Mesendoderm (in vitro differentiated cells): ENCODE results near the gene TEC.

Experiments
- DNase-seq: peaks from one replicate; pipeline ENCODE4 v3.0.0; 2013
- H2AK5ac ChIP-seq: 2 replicates; pipeline ENCODE4 v1.6.1; 2013; ENCODE audit warnings: low read length, inconsistent platforms
- H2BK120ac ChIP-seq: 2 replicates; pipeline ENCODE4 v1.6.1; 2013; ENCODE audit warnings: low read depth, mild to moderate bottlenecking, low read length, moderate library complexity, mixed read lengths
- H2BK15ac ChIP-seq: replicated peaks from 2 replicates; pipeline ENCODE4 v1.6.1; 2013; ENCODE audit warnings: low read depth, mild to moderate bottlenecking, moderate library complexity
- H2BK5ac ChIP-seq: 2 replicates; pipeline ENCODE4 v1.6.1; 2013; ENCODE audit warnings: low read length, inconsistent platforms
- H3K18ac ChIP-seq: 2 replicates; pipeline ENCODE4 v1.6.1; 2013; ENCODE audit warnings: mild to moderate bottlenecking, low read length, mixed read lengths
- H3K23ac ChIP-seq: one replicate; pipeline ENCODE4 v1.6.1; 2013; ENCODE audit warnings: low read length
- H3K27ac ChIP-seq: 2 replicates; pipeline ENCODE4 v1.5.1; 2013; ENCODE audit warnings: low read depth, mild to moderate bottlenecking, inconsistent platforms, low read length, moderate library complexity
- H3K27me3 ChIP-seq: 2 replicates; pipeline ENCODE4 v1.6.1; 2013; ENCODE audit warnings: low read length, control low read depth, mild to moderate bottlenecking, inconsistent platforms; ENCODE audit not compliant: insufficient read depth, poor library complexity
- H3K36me3 ChIP-seq: 2 replicates; pipeline ENCODE4 v1.6.1; 2013; ENCODE audit warnings: low read length, inconsistent platforms; ENCODE audit not compliant: control insufficient read depth, insufficient read depth
- H3K4ac ChIP-seq: one replicate; pipeline ENCODE4 v1.6.1; 2013; ENCODE audit warnings: low read depth, mild to moderate bottlenecking, low read length, moderate library complexity
- H3K4me1 ChIP-seq: 2 replicates; pipeline ENCODE4 v1.6.1; 2013; ENCODE audit warnings: low read depth, low read length, inconsistent platforms; ENCODE audit not compliant: control insufficient read depth
- H3K4me2 ChIP-seq: 2 replicates; pipeline ENCODE4 v1.6.1; 2013; ENCODE audit warnings: low read length
- H3K4me3 ChIP-seq: 2 replicates; pipeline ENCODE4 v1.5.1; 2013; ENCODE audit warnings: mild to moderate bottlenecking, low read length
- H3K56ac ChIP-seq: one replicate; pipeline ENCODE4 v1.6.1; 2013; ENCODE audit warnings: low read length
- H3K79me1 ChIP-seq: 2 replicates; pipeline ENCODE4 v1.6.1; 2013; ENCODE audit warnings: low read length, inconsistent platforms
- H3K79me2 ChIP-seq: 2 replicates; pipeline ENCODE4 v1.6.1; 2013; ENCODE audit warnings: mild to moderate bottlenecking, low read length; ENCODE audit not compliant: control insufficient read depth, insufficient read depth
- H3K9ac ChIP-seq: 2 replicates; pipeline ENCODE4 v1.6.1; 2013; ENCODE audit warnings: low read length, inconsistent platforms
- H4K5ac ChIP-seq: one replicate; pipeline ENCODE4 v1.6.1; 2013; ENCODE audit warnings: low read length
- H4K8ac ChIP-seq: one replicate; pipeline ENCODE4 v1.6.1; 2013; ENCODE audit warnings: low read depth, mild to moderate bottlenecking, control low read depth, low read length, moderate library complexity
- WGBS: extraction: QIAGEN DNeasy Blood & Tissue Kit; methylation state at CpG from one replicate; pipeline ENCODE4 v1.1.7; 2013; ENCODE audit warnings: low lambda C conversion rate, missing lambda C conversion rate; ENCODE audit not compliant: insufficient coverage; ENCODE audit errors: extremely low coverage; 5-methylcytosine and 5-hydroxymethylcytosine counted together

The TEC gene

GRCh38 chr4:48175328-48175727 is 94.3 kb downstream of the TEC start:
- Histone ChIP-seq H4K8ac (no peak overlapping the region), H2BK15ac (no peak overlapping the region), H3K4me2 (no peak overlapping the region), H3K56ac (no peak overlapping the region), H3K27me3 (no peaks in the 10 kb centered on the region), H3K9ac (no peak overlapping the region), H3K79me1 (no peaks in the 10 kb centered on the region), H2BK5ac (no peak overlapping the region), H3K36me3 (no peaks in the 10 kb centered on the region), H2AK5ac (no peak overlapping the region), H3K23ac (no peak overlapping the region), H3K18ac (no peak overlapping the region), H2BK120ac (no peak overlapping the region), H3K4me1 (no peaks in the 10 kb centered on the region), H4K5ac (no peak overlapping the region), H3K4ac (no peak overlapping the region), H3K79me2 (no peaks in the 10 kb centered on the region), H3K4me3 (no peak overlapping the region), H3K27ac (no peak overlapping the region)
- peak; percentile 84 for DNase-seq
- WGBS: no CpG with 5 or more reads among the region's 7 CpGs

- no peak overlapping the region for H3K4me3 ChIP-seq
- no CpG with 5 or more reads among the region's 6 CpGs for WGBS
- H3K56ac ChIP-seq: no peak overlapping the region
- no peak overlapping the region for H2AK5ac ChIP-seq
- no peak overlapping the region for H2BK5ac ChIP-seq
- no peaks in the 10 kb centered on the region for H3K79me1 ChIP-seq
- H3K18ac ChIP-seq: peak overlapping the region; percentile 82
- H3K27me3 ChIP-seq: no peaks in the 10 kb centered on the region
- H3K4ac ChIP-seq: peak overlapping the region; percentile 87
- H4K8ac ChIP-seq: no peak overlapping the region
- no peaks in the 10 kb centered on the region for H3K4me1 ChIP-seq
- no peaks in the 10 kb centered on the region for H3K36me3 ChIP-seq
- no peak overlapping the region for H3K23ac ChIP-seq
- peak; percentile 88 for DNase-seq
- H2BK15ac ChIP-seq: peak overlapping the region; percentile 59
- no peak overlapping the region for H3K27ac ChIP-seq
- H3K4me2 ChIP-seq: no peak overlapping the region
- H3K9ac ChIP-seq: no peak overlapping the region
- H3K79me2 ChIP-seq: no peaks in the 10 kb centered on the region
- no peak overlapping the region for H4K5ac ChIP-seq
- no peak overlapping the region for H2BK120ac ChIP-seq
Observed at GRCh38 chr4:48173056-48173991, 96.3 kb downstream of the TEC start.

GRCh38 chr4:48172651-48173050 is 97.0 kb downstream of the TEC start:
- H3K4me2 ChIP-seq: no peak overlapping the region
- H3K4me3 ChIP-seq: no peak overlapping the region
- no peak overlapping the region for H3K9ac ChIP-seq
- no peaks in the 10 kb centered on the region for H3K79me2 ChIP-seq
- no peak overlapping the region for H3K56ac ChIP-seq
- H2BK5ac ChIP-seq: no peak overlapping the region
- no peak overlapping the region for H4K8ac ChIP-seq
- no peak overlapping the region for H3K4ac ChIP-seq
- H3K27ac ChIP-seq: no peak overlapping the region
- WGBS: no CpG with 5 or more reads among the region's 4 CpGs
- H3K4me1 ChIP-seq: no peaks in the 10 kb centered on the region
- H2BK120ac ChIP-seq: no peak overlapping the region
- H3K27me3 ChIP-seq: no peaks in the 10 kb centered on the region
- H2BK15ac ChIP-seq: peak overlapping the region; percentile 59
- H3K18ac ChIP-seq: no peak overlapping the region
- no peak overlapping the region for H2AK5ac ChIP-seq
- no peak overlapping the region for H4K5ac ChIP-seq
- no peaks in the 10 kb centered on the region for H3K79me1 ChIP-seq
- no peak overlapping the region for H3K23ac ChIP-seq
- no peak for DNase-seq
- H3K36me3 ChIP-seq: no peaks in the 10 kb centered on the region

GRCh38 chr4:48169636-48170035 is 100.0 kb downstream of the TEC start:
- H2BK15ac ChIP-seq: no peak overlapping the region
- no CpG with 5 or more reads among the region's 1 CpG for WGBS
- no peak overlapping the region for H3K4me2 ChIP-seq
- H2AK5ac ChIP-seq: no peak overlapping the region
- H3K79me1 ChIP-seq: no peaks in the 10 kb centered on the region
- no peak overlapping the region for H3K18ac ChIP-seq
- no peak overlapping the region for H3K4me3 ChIP-seq
- DNase-seq: no peak
- H4K8ac ChIP-seq: no peak overlapping the region
- no peaks in the 10 kb centered on the region for H3K4me1 ChIP-seq
- no peak overlapping the region for H3K4ac ChIP-seq
- H3K27me3 ChIP-seq: no peaks in the 10 kb centered on the region
- H3K79me2 ChIP-seq: no peaks in the 10 kb centered on the region
- no peak overlapping the region for H3K9ac ChIP-seq
- no peak overlapping the region for H2BK120ac ChIP-seq
- H3K36me3 ChIP-seq: no peaks in the 10 kb centered on the region
- H2BK5ac ChIP-seq: no peak overlapping the region
- no peak overlapping the region for H3K27ac ChIP-seq
- no peak overlapping the region for H4K5ac ChIP-seq
- H3K23ac ChIP-seq: no peak overlapping the region
- no peak overlapping the region for H3K56ac ChIP-seq

GRCh38 chr4:48167538-48168263 is 101.9 kb downstream of the TEC start:
- DNase-seq: no peak

More at GRCh38 chr4:48167538-48168263, 101.9 kb downstream of the TEC start:
- Histone ChIP-seq H2BK120ac (no peak overlapping the region), H2BK15ac (no peak overlapping the region), H3K36me3 (no peaks in the 10 kb centered on the region), H3K23ac (no peak overlapping the region), H3K4me2 (no peak overlapping the region), H4K8ac (no peak overlapping the region), H3K9ac (no peak overlapping the region), H3K4ac (no peak overlapping the region), H3K4me3 (no peak overlapping the region), H2BK5ac (no peak overlapping the region), H3K27me3 (no peaks in the 10 kb centered on the region), H3K4me1 (no peaks in the 10 kb centered on the region), H3K56ac (no peak overlapping the region), H4K5ac (no peak overlapping the region), H3K18ac (no peak overlapping the region), H3K79me2 (no peaks in the 10 kb centered on the region), H2AK5ac (no peak overlapping the region), H3K79me1 (no peaks in the 10 kb centered on the region), H3K27ac (no peak overlapping the region)
- WGBS: no CpG with 5 or more reads among the region's 5 CpGs
